Activated CD8-positive, alpha-beta memory T cell treated with anti-CD3 and anti-CD28 coated beads, Interleukin-2, amount 50 U/mL, for 48 hours (primary cell): Measurements from ENCODE around the gene MDM4.
"Not testable (repeated sequence)": the region's sequence is repeated elsewhere in the genome, so short reads cannot be mapped to it uniquely, and the experiment has no call there.

ENCODE experiments used
- DNase-seq: peaks from one replicate; pipeline ENCODE4 v3.0.0-alpha.2; 2020

The MDM4 gene

GRCh38 chr1:204493145-204493983 is 22.8 kb upstream of the MDM4 start:
- no peak for DNase-seq

- DNase-seq, result peak; percentile 80
Measured at GRCh38 chr1:204493984-204494280, 22.3 kb upstream of the MDM4 start.

- DNase-seq, result peak; percentile 85
Measured at GRCh38 chr1:204494281-204495077, 21.7 kb upstream of the MDM4 start, which contains the start of gene PIK3C2B. Gene PIK3C2B (minus strand): TSS chr1:204494805. CDS start chr1:204469802, 25,003 bp downstream.

- DNase-seq, result no peak
Measured at GRCh38 chr1:204495078-204495753, 21.0 kb upstream of the MDM4 start.

GRCh38 chr1:204495777-204496176 is 20.4 kb upstream of the MDM4 start:
- no peak for DNase-seq

GRCh38 chr1:204498981-204499380 is 17.2 kb upstream of the MDM4 start:
- no peak for DNase-seq

- no peak for DNase-seq
Measured at GRCh38 chr1:204499511-204500468, 16.4 kb upstream of the MDM4 start.

- no peak for DNase-seq
Measured at GRCh38 chr1:204502241-204502640, 14.0 kb upstream of the MDM4 start.

GRCh38 chr1:204503122-204503912 is 12.9 kb upstream of the MDM4 start:
- no peak for DNase-seq

GRCh38 chr1:204503913-204504519 is 12.2 kb upstream of the MDM4 start:
- no peak for DNase-seq

GRCh38 chr1:204505674-204506200 is 10.5 kb upstream of the MDM4 start:
- DNase-seq, result no peak

GRCh38 chr1:204506201-204506968 is 9.8 kb upstream of the MDM4 start:
- peak; percentile 84 for DNase-seq

- DNase-seq, result peak; percentile 97
Measured at GRCh38 chr1:204506969-204507316, 9.3 kb upstream of the MDM4 start.

GRCh38 chr1:204507317-204508105 is 8.7 kb upstream of the MDM4 start:
- no peak for DNase-seq

GRCh38 chr1:204509186-204509635 is 7.0 kb upstream of the MDM4 start:
- DNase-seq, result no peak

- no peak for DNase-seq
Measured at GRCh38 chr1:204511366-204511765, 4.8 kb upstream of the MDM4 start.

- no peak for DNase-seq
Measured at GRCh38 chr1:204513117-204513716, 3.0 kb upstream of the MDM4 start.

- no peak for DNase-seq
Measured at GRCh38 chr1:204514828-204515227, 1.4 kb upstream of the MDM4 start.

- not testable (repeated sequence) for DNase-seq
Measured at GRCh38 chr1:204517382-204517781, 1.2 kb downstream of the MDM4 start.
